ENCODE measurements around the gene ERCC6L2. TPM values are rescaled to one million over a fixed set of nuclear protein-coding genes. Genes with fewer than 3 reads are reported as not detected.

The ERCC6L2 gene
- polyA plus RNA-seq, 1 donor, result 25.0 TPM

DNA sequence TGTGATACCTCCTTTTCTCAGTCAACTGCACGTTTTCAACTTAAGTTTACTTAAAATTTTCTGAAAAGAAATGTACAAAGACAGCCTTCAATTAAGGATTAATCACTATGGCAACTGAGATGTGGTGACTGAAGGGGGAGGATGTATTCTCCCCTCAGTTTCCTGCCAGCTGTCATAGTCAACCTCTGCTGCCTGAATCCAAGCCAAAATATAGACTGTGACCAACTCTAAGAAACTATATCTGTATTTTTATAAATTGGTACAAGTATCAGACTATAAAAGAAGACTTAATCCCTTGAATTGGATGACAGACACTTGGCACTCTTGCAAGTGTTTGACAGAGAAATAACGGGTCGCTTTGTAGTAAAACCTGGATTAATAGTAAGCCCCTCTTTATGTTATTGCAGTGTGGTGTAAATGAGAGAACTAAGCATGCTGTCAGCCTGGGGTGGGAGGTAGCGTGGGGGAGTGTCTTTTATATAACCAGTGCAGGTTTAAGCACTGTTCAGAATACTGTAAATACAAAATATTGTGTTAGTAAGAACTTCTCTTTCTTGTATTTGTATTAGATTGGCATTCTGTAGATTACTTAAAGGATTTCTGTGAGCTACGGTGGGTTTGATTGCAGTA is 106.4 kb downstream of the ERCC6L2 start:
- DNase-seq, result peak; percentile 8

DNA sequence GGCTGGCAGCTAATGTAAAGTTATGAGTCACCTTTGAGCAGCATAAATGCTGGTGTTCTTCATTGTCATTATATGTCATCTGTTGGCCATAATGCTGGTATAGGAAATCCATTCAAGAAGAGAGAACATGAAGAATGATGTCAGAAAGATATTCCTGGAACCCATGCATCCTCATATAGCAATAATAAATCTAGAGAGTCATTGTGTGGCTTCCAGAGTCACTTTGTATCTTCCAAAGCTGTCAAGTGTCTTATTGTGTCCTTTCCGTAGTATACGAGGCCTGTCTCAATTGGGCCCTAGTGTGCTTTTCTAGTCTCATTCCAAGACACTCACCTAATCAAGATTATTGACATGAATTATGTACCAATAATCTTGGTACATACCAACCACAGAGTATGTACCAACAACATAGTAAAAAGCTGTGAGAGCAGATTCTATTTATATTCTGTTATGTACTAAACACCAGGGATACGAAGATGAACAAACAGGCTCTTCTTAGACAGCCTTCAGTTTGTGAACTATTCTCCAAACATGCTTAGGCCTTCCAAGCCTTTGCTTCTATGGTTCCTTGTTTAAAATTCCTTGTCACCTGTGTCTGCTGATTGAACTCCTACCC is 110.1 kb downstream of the ERCC6L2 start:
- DNase-seq, result no peak

DNA sequence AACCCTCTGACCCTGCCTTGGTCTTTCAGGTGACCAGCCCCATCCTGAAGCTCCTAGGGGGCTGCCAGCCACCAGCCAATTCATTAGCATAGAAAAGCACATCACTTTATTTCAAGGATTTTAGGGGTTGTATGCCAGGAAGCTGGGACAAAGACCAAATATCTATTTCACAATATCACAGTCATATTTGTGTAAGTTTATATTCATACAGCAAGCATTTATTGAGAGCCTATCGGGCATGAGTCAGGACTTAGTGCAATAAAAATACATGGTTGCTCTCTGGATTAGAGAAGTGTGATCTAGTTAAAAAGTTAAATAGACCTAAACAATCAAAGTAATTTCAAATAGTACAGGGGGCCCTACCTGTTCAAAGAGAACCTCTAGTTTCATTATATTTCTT is 113.8 kb downstream of the ERCC6L2 start:
- no peak for DNase-seq

DNA sequence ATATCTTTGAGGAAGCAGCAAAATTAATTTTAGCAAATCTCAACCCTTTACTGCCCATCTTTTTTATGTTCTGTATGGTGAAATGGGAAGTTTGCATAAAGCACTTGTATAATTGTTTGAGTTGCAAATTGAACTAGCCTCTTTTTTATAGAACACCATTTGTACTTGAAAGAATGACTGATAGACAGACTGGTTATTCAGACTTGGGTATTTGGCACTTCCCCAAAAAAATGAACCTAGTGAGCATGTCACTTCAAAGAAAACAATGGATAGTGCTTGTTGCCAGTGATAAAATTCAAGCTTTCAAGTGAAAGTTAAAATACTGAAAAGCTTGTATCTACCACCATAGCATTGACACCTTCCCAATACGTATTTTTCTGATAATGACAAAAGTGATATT is 115.8 kb downstream of the ERCC6L2 start:
- no peak for DNase-seq

DNA sequence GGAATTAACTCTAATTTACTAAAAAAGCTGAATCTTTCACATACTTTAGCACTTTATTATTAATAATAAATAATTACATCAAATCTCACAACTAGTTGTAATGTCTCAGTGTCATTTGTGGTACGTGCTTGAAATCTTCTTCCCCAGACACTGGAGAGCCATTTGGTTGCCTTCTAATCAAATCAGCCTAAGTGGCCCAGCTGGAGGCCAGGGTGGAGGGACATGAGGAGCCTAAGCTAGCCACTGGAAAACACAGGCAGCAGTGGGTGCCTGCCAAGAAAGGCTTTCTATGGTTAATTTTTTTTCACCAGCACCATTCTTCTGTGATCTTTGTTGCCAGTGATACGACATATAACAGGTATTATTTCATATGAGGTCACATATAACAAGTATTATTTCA is 117.0 kb downstream of the ERCC6L2 start:
- DNase-seq, result no peak

DNA sequence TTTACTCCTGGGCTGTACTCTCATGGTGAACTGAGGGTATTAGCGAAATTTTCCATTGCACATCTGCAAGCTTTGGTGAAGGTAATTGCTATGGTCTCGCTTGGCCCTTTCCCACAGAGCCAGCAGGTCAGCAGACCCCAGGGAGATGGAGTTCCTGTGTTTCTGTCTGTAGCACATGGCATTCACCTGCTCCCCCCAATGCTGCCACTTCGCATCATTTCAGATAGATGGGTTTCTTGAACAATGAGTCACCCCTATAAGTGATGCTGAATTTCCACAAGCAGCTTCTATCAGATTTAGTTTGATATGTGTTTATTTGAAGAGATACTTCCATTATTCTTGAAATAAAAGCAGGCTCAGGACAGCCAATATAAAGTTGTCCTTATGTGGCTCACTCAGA is 117.8 kb downstream of the ERCC6L2 start:
- no peak for DNase-seq

DNA sequence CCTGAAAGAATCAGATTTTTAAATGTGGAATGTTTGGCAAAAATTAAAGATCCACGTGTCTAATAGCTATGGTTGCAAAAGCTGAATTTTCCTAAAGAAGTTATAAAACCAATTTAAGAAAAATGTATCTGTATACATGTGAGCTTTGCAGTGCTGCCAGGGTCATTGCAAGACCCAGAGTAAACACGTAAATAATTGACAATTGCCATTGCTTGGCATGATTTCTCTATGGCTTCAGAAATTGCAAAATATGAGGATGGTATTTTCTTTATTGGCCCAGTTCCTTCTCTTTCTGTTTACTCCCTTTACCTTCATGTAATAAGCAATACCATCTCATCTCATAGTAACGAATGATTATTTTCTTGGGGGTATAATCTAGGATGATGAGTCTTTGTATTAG is 123.9 kb downstream of the ERCC6L2 start:
- DNase-seq, result no peak

DNA sequence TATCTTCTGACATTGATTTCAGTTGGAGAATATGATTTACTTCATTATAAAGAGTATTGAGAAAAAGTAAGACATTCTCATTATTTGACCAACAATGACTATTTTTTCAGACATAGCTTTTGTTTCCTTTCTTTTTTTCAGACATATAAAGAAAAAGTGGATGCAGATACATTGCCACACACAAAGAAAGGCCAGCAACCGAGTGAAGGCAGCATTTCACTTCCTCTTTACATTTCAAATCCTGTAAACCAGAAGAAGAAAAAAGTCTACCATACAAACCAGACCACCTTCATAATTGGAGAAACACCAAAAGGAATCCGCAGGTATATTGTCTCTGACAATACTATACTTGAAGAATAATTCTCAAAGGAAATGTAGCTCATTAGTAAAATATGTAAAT is 128.9 kb downstream of the ERCC6L2 start:
- no peak for DNase-seq

DNA sequence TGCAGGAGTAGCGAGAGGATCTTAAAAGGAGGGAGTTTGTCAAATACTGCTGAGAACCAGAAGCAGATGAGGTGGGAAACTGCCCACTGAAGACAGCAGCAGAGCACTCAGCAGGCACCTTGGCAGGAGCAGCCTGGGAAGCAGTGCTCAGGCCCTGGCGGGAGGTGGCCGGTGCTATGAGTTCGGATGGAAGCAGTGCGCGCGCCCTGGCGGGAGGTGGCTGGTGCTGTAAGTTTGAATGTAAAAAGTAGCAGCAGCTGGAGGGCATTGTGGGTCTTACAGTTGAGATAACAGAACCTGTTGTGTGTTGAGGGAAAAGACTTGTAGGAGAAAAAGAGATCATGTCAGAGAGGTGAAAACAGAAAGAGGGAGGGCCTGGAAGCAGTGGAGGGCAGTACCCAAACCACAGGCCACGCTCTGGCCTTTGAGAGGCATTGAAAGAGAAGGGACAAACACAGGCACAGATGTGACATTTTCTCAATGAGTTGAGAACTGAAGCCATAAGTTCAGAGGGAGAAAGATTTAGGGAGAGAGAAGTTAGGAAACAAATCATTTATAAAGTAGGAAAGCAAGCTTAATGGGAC is 130.9 kb downstream of the ERCC6L2 start:
- DNase-seq, result no peak

DNA sequence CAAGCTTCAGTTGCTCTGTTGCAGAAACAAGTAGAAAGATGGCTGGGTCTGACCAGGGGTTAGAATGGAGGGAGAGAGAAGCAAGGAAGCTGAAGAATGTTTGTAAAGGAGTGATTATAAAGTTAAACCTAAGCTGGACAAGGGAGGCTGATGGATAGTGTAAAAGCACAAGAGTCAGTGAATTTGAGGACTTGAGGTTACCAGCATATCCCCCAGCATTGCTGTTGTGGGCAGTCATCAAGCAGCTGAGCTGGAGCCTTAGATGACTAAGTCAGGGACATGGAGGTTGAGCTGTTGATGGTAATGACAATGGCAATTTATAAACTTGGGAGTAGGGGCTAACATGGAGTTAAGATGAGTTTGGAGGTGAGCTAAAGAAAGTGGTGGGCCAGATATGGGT is 131.5 kb downstream of the ERCC6L2 start:
- DNase-seq, result no peak

DNA sequence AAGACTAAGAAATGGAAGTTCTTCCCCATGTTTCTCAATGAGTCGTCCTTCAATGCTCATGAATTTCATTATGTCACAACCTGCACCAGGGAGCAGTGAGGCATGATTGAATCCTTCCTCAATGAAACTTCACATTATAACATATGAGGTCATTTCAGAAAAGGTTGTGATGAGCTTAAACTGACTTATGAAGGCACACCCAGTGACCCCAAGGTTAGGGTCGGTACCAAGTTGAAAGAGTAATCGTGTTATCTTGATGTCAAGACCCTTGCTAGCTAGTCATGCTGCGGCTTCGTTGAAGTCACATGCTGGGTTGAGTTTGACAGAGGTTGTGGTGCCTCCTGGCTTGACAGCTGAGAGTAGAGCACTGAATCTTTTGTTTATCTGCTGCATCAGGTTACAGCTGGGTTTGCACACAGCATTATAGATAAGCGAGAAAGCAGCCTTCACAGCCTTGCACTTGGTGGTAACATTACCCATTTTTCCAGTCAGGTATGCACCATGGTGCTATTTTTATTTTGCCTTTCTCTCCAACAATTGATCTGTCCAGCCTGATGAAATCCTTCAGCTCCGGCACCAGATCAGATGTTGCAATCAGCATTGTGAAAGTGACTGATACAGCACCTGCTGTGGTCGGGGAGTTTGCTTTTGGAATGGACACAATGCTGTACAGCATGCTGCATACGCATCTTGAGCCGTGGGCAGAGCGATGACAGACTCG is 133.2 kb downstream of the ERCC6L2 start:
- DNase-seq, result no peak

DNA sequence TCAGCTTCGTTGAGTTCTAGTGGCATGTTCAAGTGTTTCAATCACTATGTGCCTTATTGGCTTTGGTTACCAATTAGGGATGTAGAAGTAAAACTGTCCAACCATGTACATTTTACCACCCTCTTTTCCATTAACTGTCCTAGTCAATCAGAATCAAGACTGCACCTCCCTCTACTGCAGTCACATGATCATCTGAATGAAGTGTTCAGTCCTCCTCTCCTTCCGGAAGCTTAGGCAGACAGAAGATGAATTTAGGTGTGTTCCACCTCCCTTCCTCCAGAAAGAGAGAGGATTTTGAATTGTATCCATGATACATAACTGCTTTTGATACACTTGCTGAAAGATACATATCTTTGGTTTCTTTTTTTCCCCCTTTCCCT is 133.7 kb downstream of the ERCC6L2 start:
- no peak for DNase-seq

DNA sequence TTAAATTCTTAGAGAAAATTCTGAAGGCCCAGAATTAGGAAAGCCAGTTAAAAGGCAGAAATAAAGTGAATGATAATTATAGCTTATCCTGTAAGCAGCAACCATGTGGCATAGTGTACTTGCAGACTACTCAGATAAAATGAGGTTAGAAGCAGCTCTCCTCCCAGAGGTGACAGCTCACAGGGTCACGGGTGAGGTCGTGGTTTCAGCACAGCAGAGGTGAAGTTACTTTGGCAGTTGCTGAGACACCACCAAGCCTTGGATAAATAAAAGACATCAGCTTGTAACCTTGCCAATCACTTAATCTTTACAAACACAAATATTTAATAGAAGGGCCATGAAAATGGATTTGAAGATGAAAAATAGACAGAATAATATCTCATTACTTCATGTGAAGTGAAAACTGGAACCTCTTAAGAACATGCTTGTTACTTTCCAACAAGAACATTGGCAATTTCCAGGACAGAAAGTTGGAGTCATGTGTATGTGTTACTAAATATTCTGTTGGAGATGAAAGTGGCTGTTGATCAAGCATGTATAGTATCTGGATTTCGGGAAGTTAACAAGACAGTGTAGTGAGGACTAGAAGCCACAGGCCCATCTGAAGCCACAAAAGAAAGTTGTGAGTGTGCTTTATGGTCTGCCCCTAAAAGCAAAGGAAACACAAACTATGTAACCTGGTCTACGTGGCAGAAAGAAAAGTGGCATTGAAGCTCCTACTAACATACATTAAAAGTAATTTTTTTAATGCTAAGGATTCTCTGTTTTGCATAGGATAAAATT is 134.4 kb downstream of the ERCC6L2 start:
- no peak for DNase-seq

DNA sequence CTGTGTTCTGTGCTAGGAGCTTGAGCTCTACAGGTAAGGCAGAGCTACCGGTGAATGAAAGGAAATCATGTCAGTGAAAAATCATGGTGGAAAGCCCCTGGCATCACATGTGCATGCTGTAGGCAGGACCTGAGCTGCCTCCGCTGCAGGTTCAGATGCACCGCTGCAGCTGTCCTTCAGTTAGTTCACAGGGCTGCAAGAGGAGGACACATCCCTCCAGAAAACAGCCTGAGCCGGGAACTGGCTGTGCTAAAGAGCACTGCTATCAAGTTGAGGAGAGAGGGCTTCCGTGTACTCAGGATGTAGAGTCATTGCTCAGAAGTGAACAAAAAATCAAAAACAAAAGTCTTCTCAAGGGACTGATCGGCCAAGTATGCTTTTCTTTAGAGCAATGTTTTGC is 138.6 kb downstream of the ERCC6L2 start:
- no peak for DNase-seq

DNA sequence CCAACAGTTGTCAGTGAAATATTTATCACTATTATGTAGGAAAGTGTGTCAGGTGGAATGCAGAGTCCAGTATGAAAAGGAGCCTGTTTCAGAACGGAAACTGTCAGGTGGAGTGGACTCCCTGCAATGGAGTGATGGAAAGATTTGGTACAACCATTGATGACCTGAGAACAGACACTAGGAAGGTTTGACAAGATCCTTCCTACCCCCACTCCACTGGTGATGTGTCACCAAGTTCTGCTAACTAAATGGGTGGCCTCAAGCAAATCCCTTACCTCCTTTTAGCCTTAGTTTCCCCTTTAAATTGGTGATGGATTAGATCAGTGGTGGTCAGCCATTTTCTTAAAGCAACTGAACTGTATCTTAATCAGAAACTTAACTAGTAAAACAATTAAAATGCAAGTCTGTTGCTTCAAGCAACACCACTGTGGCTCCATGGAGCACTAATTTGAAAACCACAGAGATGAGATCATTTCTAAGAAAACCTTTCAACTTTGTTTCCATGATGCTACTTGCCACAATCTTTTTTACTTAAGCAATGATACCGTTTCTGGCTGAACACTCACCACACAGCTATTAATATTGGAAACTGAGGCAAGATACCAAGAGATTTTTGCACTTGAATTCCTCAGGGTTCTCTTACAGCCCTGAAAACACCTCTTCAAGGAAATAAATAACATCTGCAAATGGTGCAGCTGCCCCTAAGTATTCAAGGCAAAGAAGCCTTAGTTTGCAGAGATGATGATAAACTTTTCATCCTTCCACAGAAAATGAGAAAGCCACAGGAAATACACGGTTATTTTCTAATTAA is 140.6 kb downstream of the ERCC6L2 start:
- DNase-seq, result no peak
